Heart left ventricle (tissue), 16 donors: ENCODE measurements around the gene WWOX. TPM values are rescaled to one million over a fixed set of nuclear protein-coding genes. Genes with fewer than 3 reads are reported as not detected.
A peak's percentile ranks its signal among the peaks of the same experiment; 100 is the strongest.

Experiments
- ATAC-seq, 4 donors: fragments of 200-7000 bp; cut with Tn5 transposase; one replicate each; pipeline ENCODE4 v1.9.1; 2020 to 2022; ENCODE audit warnings: moderate library complexity in 4 of 4, mild to moderate bottlenecking in 3 of 4, moderate number of reproducible peaks in 1 of 4
- DNase-seq, 5 donors: peaks; one replicate each; pipeline ENCODE4 v3.0.0-alpha.2; 2020
- H3K27ac ChIP-seq, 12 donors: fragments of 200-600 bp; sonication (generic) in 4 of 12; one replicate each; pipeline versions ENCODE4 v1.5.0 to v1.8.0; 2016 to 2022; ENCODE audit warnings: mild to moderate bottlenecking in 2 of 12
- H3K27me3 ChIP-seq, 9 donors: fragments of 200-600 bp; sonication (generic) in 2 of 9; one replicate each; pipeline versions ENCODE4 v1.5.1 to v1.8.0; 2016 to 2022; ENCODE audit warnings: mild to moderate bottlenecking in 3 of 9
- H3K36me3 ChIP-seq, 9 donors: fragments of 200-600 bp; sonication (generic) in 2 of 9; one replicate each; pipeline versions ENCODE4 v1.5.0 to v1.8.0; 2018 to 2022; ENCODE audit warnings: mild to moderate bottlenecking in 2 of 9
- H3K4me1 ChIP-seq, 12 donors: fragments of 200-600 bp; sonication (generic) in 4 of 12; one replicate each; pipeline versions ENCODE4 v1.5.0 to v1.8.0; 2016 to 2022; ENCODE audit warnings: mild to moderate bottlenecking in 3 of 12
- H3K4me3 ChIP-seq, 12 donors: fragments of 200-600 bp; sonication (generic) in 4 of 12; one replicate each; pipeline versions ENCODE4 v1.5.0 to v1.8.0; 2017 to 2022; ENCODE audit warnings: mild to moderate bottlenecking in 9 of 12, moderate library complexity in 4 of 12
- H3K9me3 ChIP-seq, 12 donors: fragments of 200-600 bp; sonication (generic) in 4 of 12; one replicate each; pipeline versions ENCODE4 v1.5.0 to v1.8.0; 2016 to 2022; ENCODE audit warnings: mild to moderate bottlenecking in 1 of 12
- POLR2A ChIP-seq, 2 donors: fragments of 450-650 bp; IDR thresholded peaks; one replicate each; pipeline ENCODE4 v1.6.1; 2017; ENCODE audit warnings: antibody characterized with exemption in 2 of 2, mild to moderate bottlenecking in 2 of 2, moderate library complexity in 2 of 2
- WGBS, 4 donors: extraction: QIAGEN DNeasy Blood & Tissue Kit in 2 of 4; methylation state at CpG; one replicate each; pipeline versions ENCODE4 v1.1.5 to v1.1.7; 2013 to 2018; 5-methylcytosine and 5-hydroxymethylcytosine counted together
- intact Hi-C, 10 donors: fragments of 100-400 bp; cut with DNase I; formaldehyde crosslinking; loops; one replicate each; pipeline versions ENCODE4 v1.11.1 to v1.14.2; 2022
- polyA plus RNA-seq, 2 donors: library from polyadenylated mRNA; stranded (reverse); fragments of 200-250 nt; gene quantifications; one replicate each; pipeline ENCODE4 v1.2.3, GENCODE V29; 2013
- total RNA-seq, 9 donors: library from RNA; depleted of rRNA in 2 of 9; stranded (reverse); fragments of >200 nt in 2 of 9; fragmentation: NEBNext Ultra II Directional in 3 of 9; extraction: Animal tissue kit (Norgen Biotek cat#: 25700) in 3 of 9; gene quantifications; one replicate each; pipeline versions ENCODE4 v1.1.0 to v1.2.4, GENCODE V29; 2016 to 2023
- TF ChIP-seq, protein P1 (sequence below), 12 donors: fragments of 200-600 bp; sonication (generic) in 4 of 12; IDR thresholded peaks; one replicate each; pipeline versions ENCODE4 v1.5.0 to v1.8.0; 2018 to 2022; ENCODE audit warnings: antibody characterized with exemption in 12 of 12, mild to moderate bottlenecking in 5 of 12
- donor health status: ischemic (EF 13 %, LVEDD 7.1; RV severe dilation, severe dysfunction).
- donor health status: healthy with polysubstance abuse.
- donor health status: DM: no; HTN: yes; CAD: no.
- donor health status: DM: no; HTN: no; CAD: no.
- donor health status: ischemic (EF 25% LVEDD 6.9; RV normal size, moderate dysfunction).
- donor health status: ischemic (EF 25% LVEDD 5.7; RV mildly dilated, moderate dysfunction).
- donor health status: healthy.
- donor health status: DM: yes; HTN: yes; CAD: no.
- donor health status: ischemic (EF 35%, LVEDD 5.7; RV mildly dilated, moderate dysfunction).
- donor health status: nonischemic (EF 11% LVEDD 7.7; RV severe dilation, severe dysfunction).
- donor health status: DM: yes; HTN: yes; CAD: no.
- donor health status: PGD.
- donor health status: ischemic (EF 29% LVEDD 5.4; RV normal size, mild dysfunction).
- donor health status: nonischemic (EF 23%, LVEDD 6.1; RV moderate dilation, normal function).

Gene WWOX
- total and polyA plus RNA-seq, 11 donors, result 4.3 to 18.3 (median 9.1) TPM

DNA sequence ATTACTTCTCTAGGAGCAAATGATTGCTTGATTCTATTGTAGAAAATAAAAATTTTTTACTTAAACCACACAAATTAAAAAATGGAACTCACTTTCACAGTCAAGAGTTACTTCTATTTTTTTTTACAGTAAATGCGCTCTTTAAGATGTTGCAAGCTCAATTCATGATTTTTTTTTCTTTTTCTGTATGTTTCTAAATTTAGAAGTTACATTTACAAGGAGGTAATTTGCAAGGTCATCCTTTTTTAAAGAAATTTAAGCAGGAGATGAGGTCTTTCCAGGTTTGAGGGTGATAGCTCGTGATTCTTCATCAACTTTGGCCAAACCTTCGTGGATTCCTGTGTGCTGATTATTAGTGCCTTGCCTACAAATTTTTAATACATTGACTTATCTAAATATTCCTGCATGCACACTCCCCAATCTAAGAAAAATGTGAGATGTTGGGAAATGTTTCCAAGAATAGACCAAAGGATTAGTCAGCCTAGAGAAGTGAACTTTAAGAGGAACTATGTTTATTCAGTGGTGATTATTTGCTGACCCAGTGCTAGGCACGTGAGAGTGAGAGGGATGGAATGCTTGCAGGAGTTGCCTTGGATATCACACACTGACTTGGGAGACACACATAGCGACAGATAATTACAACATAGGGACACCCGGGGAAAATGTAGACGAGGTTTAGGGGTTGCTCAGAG is 1071.2 kb downstream of the WWOX start:
- intact Hi-C loops, result no loop called here
- no peak overlapping the region for H3K27ac ChIP-seq

DNA sequence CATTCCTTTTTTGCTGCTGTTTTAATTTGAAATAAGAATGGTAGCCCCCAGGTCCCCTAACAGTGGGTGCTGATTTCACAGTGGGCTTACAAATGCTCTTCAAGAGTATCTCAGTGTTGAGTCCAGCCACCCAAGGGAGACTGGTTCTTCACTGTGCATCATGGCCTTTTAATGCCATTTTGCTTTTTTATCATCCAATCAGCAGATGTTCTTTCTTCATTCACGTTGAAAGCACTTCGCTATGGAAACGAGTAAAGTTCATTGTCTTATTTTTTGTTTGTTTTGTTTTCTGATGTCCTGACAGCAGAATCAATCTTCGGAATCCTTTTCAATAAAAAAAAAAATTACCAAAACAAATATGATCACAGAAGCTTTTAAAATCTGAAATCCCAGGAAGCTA is 1072.0 kb downstream of the WWOX start:
- Histone ChIP-seq H3K36me3 (no peaks in the 10 kb centered on the region), H3K4me1 (peaks cover 0 to 19% (median 0%) of the 10 kb centered on the region in 12 donors), H3K27ac (no peak overlapping the region), H3K4me3 (no peak overlapping the region), H3K27me3 (no peaks in the 10 kb centered on the region), H3K9me3 (peaks cover 0 to 22% (median 2%) of the 10 kb centered on the region in 12 donors)
- no peak for DNase-seq
- ATAC-seq, result no peak
- 63 to 78% (median 67%) methylated on average over 4 of the region's 4 CpGs for WGBS, 4 donors
- intact Hi-C loops, result no loop called here
- TF ChIP-seq, protein P1, sequence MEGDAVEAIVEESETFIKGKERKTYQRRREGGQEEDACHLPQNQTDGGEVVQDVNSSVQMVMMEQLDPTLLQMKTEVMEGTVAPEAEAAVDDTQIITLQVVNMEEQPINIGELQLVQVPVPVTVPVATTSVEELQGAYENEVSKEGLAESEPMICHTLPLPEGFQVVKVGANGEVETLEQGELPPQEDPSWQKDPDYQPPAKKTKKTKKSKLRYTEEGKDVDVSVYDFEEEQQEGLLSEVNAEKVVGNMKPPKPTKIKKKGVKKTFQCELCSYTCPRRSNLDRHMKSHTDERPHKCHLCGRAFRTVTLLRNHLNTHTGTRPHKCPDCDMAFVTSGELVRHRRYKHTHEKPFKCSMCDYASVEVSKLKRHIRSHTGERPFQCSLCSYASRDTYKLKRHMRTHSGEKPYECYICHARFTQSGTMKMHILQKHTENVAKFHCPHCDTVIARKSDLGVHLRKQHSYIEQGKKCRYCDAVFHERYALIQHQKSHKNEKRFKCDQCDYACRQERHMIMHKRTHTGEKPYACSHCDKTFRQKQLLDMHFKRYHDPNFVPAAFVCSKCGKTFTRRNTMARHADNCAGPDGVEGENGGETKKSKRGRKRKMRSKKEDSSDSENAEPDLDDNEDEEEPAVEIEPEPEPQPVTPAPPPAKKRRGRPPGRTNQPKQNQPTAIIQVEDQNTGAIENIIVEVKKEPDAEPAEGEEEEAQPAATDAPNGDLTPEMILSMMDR (IDR thresholded peaks at IDR 0.05), result no peak
- no peak for TF ChIP-seq POLR2A (IDR thresholded peaks at IDR 0.05)

More for the DNA sequence above, 1071.2 kb downstream of the WWOX start:
- H3K9me3 ChIP-seq, result peaks cover 0 to 14% (median 2%) of the 10 kb centered on the region in 12 donors
- TF ChIP-seq, protein P1 (IDR thresholded peaks at IDR 0.05), result no peak
- no peak for TF ChIP-seq POLR2A (IDR thresholded peaks at IDR 0.05)
- no peak overlapping the region for H3K4me3 ChIP-seq
- DNase-seq (no peak), ATAC-seq (peak in 3 of 4 donors; percentile 49 to 73 (median 63))
- H3K27me3 ChIP-seq, result no peaks in the 10 kb centered on the region
- no peaks in the 10 kb centered on the region for H3K36me3 ChIP-seq
- WGBS, 4 donors, result 77 to 85% (median 83%) methylated on average over 7 of the region's 7 CpGs
- peaks cover 0 to 19% (median 0%) of the 10 kb centered on the region in 12 donors for H3K4me1 ChIP-seq

DNA sequence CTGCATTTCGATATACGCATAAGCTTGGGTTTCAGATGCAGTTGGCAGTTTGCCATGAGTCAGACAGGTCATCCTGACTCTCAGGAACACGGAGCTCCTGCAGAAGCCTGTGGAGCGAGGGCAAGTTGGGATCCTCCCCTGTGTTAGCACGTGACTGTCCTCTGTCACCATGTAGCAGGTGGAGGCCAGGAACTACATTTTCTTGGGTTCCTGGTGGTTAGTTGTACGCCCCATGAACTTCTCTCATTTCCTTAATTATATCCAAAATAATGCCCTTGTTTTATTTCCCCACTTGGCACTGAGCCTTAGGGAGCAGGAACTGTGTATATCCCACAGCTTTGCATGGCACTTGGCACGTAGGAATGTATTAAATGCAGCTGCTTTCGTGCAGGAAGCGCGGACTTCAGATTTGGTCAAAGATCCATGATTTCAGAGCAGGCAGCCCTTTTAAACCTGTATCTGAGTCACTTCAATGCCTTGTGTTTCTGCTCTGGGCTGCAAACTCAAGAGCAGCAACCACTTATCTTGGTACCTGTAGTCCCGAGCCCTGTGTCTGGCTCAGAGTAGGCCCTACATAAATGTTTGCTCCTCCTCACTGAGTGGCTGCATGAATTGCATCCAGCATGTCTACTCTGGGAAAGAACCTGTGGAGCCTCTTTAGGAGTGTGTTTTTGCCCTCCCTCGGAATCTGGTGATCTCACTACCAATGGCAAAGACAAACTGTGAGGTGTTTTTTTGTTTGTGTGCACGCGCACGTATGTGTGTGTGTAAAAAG is 1072.7 kb downstream of the WWOX start:
- Histone ChIP-seq H3K4me3 (no peak overlapping the region), H3K36me3 (no peaks in the 10 kb centered on the region), H3K4me1 (peaks cover 0 to 23% (median 0%) of the 10 kb centered on the region in 12 donors), H3K27me3 (no peaks in the 10 kb centered on the region), H3K9me3 (peaks cover 0 to 22% (median 2%) of the 10 kb centered on the region in 12 donors), H3K27ac (no peak overlapping the region)
- TF ChIP-seq, protein P1 (IDR thresholded peaks at IDR 0.05), result no peak
- no peak for TF ChIP-seq POLR2A (IDR thresholded peaks at IDR 0.05)
- ATAC-seq (no peak), DNase-seq (no peak)
- WGBS, 4 donors, result 64 to 76% (median 66%) methylated on average over 15 of the region's 15 CpGs
- intact Hi-C loops, result no loop called here

DNA sequence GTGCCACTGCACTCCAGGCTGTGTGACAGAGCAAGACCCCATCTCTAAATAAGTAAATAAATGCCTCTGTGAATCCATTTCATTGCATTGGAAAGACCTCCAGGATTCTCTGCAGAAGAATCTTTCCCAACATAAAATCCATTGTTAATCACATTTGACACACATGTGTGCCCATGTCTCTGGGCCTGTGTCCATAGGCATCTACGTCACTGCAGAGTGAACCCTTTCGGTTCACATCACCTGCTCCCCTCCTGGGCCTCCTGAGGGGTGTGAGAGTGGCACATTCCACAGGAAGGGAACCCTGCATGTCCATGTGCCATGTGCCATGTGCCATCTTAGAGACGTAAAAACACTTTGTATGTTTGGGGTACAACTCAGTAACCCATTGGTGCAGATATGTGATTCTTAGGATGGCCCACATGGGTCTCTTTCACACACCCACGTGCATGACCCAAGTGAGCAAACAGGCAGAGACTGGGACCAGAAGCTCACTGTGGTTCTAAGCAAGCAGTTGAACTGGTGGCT is 1073.6 kb downstream of the WWOX start:
- TF ChIP-seq, protein P1 (IDR thresholded peaks at IDR 0.05), result no peak
- no peak for TF ChIP-seq POLR2A (IDR thresholded peaks at IDR 0.05)
- WGBS, 4 donors, result 90 to 96% (median 95%) methylated on average over 4 of the region's 4 CpGs
- Histone ChIP-seq H3K27me3 (no peaks in the 10 kb centered on the region), H3K9me3 (peaks cover 0 to 20% (median 0%) of the 10 kb centered on the region in 12 donors), H3K4me3 (no peak overlapping the region), H3K27ac (no peak overlapping the region), H3K4me1 (peaks cover 0 to 23% (median 0%) of the 10 kb centered on the region in 12 donors), H3K36me3 (no peaks in the 10 kb centered on the region)
- DNase-seq, result no peak
- intact Hi-C loops, result no loop called here
- no peak for ATAC-seq
